Body of pancreas (tissue), 4 donors: ENCODE data around the gene NCF4.

ENCODE experiments used
- CTCF ChIP-seq, 7 experiments: fragments of 450-650 bp in 4 of 7; fragments of 200-600 bp in 3 of 7; sonication (generic) in 3 of 7; IDR thresholded peaks; one replicate each; pipeline ENCODE4 v1.5.1; 2016 to 2019; ENCODE audit warnings: antibody characterized with exemption in 7 of 7
- POLR2A ChIP-seq, 3 donors: fragments of 450-650 bp; IDR thresholded peaks; one replicate each; pipeline ENCODE4 v1.6.1; 2016; ENCODE audit warnings: antibody characterized with exemption in 3 of 3, mild to moderate bottlenecking in 2 of 3

- TF ChIP-seq CTCF (IDR thresholded peaks at IDR 0.05) (no peak), POLR2A (IDR thresholded peaks at IDR 0.05) (no peak)
Observed at GRCh38 chr22:36818010-36818642, 42.7 kb upstream of the NCF4 start.
